Stimulated activated CD4-positive, alpha-beta T cell treated with anti-CD3 and anti-CD28 coated beads, Interleukin-4, amount 100 ng/mL, for 1 hour (primary cell): Measurements from ENCODE around the gene HSDL2.
"Not testable (repeated sequence)": the region's sequence is repeated elsewhere in the genome, so short reads cannot be mapped to it uniquely, and the experiment has no call there.

Source experiments
- DNase-seq: peaks from one replicate; pipeline ENCODE4 v3.0.0-alpha.2; 2020

Gene HSDL2

GRCh38 chr9:112367465-112367864, 12.4 kb upstream of the HSDL2 start:
- no peak for DNase-seq

GRCh38 chr9:112369817-112370216, 10.1 kb upstream of the HSDL2 start:
- no peak for DNase-seq

GRCh38 chr9:112371060-112371459, 8.8 kb upstream of the HSDL2 start:
- DNase-seq, result no peak

- not testable (repeated sequence) for DNase-seq
Observed at GRCh38 chr9:112373666-112374065, 6.2 kb upstream of the HSDL2 start.

- not testable (repeated sequence) for DNase-seq
Observed at GRCh38 chr9:112374232-112374631, 5.7 kb upstream of the HSDL2 start.

- DNase-seq, result no peak
Observed at GRCh38 chr9:112375361-112375760, 4.5 kb upstream of the HSDL2 start.

GRCh38 chr9:112377087-112377486, 2.8 kb upstream of the HSDL2 start:
- no peak for DNase-seq

- DNase-seq, result no peak
Observed at GRCh38 chr9:112377684-112378327, 2.1 kb upstream of the HSDL2 start.

- DNase-seq, result peak; percentile 37
Observed at GRCh38 chr9:112378328-112379176, 1.4 kb upstream of the HSDL2 start.

GRCh38 chr9:112379177-112380101, 469 bp upstream of the HSDL2 start:
- DNase-seq, result peak; percentile 98

GRCh38 chr9:112380825-112381221, 915 bp downstream of the HSDL2 start:
- DNase-seq, result no peak

- DNase-seq, result no peak
Observed at GRCh38 chr9:112382066-112382465, 2.2 kb downstream of the HSDL2 start.

GRCh38 chr9:112382501-112383364, 2.8 kb downstream of the HSDL2 start:
- no peak for DNase-seq

- DNase-seq, result no peak
Observed at GRCh38 chr9:112384219-112384618, 4.3 kb downstream of the HSDL2 start.

GRCh38 chr9:112384690-112385089, 4.8 kb downstream of the HSDL2 start:
- DNase-seq, result no peak

GRCh38 chr9:112387115-112387514, 7.2 kb downstream of the HSDL2 start:
- DNase-seq, result no peak

- not testable (repeated sequence) for DNase-seq
Observed at GRCh38 chr9:112389897-112390296, 10.0 kb downstream of the HSDL2 start.

- not testable (repeated sequence) for DNase-seq
Observed at GRCh38 chr9:112391936-112392560, 12.1 kb downstream of the HSDL2 start.

- not testable (repeated sequence) for DNase-seq
Observed at GRCh38 chr9:112393146-112393545, 13.2 kb downstream of the HSDL2 start.

- DNase-seq, result no peak
Observed at GRCh38 chr9:112396416-112396815, 16.5 kb downstream of the HSDL2 start.

GRCh38 chr9:112396872-112397271, 17.0 kb downstream of the HSDL2 start:
- no peak for DNase-seq
